Measurements from ENCODE around the gene C2CD4D. TPM values are rescaled to one million over a fixed set of nuclear protein-coding genes. Genes with fewer than 3 reads are reported as not detected.
A peak's percentile ranks its signal among the peaks of the same experiment; 100 is the strongest.

C2CD4D gene
- polyA plus RNA-seq, 1 donor (not counting 4 experiments of a cell fraction or from before 2014, with no cell fraction given), result 0.05 TPM

DNA sequence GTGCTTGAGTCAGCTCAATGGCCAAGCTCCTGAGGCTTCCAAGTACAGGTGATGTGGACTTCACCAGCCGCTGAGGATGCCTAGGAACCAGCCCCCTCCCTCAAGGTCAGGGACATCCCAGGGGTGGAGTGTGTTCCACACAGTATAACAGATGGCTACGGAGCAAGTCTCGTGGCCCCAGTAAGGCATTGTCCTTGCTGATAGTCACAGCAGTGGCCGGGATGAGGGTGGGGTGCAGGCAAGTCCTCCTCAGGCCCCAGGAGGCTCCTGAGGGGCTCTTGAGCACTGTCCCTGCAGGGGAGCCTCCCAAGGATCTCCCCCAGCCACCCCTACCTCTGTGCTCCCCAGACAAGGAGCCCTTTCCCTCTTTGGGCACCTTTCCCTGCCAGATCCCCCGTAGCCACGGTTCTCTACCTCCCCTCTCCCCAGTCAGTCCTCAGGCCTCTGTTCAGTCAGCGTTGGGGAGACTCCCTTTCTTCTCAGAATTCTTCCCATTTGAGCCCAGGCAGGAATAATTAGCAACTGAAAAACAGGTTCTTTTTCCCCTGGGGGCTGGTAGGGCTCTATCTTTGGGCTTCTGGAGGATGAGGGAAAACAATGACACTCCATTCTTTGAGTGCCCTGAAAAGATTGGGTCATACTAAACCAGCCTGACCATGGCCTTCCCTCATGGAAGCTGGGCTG lies 21.0 kb upstream of the C2CD4D start:
- Histone ChIP-seq H3K4me3 (ENCODE audit: control insufficient read depth in 2 of 3, extremely low read depth in 1 of 3, insufficient read depth in 2 of 3, low read depth in 1 of 3, low read length in 3 of 3) (no peak overlapping the region), H3K36me3 (ENCODE audit: control insufficient read depth in 2 of 2, extremely low read depth in 1 of 2, insufficient read depth in 2 of 2, low read length in 2 of 2) (no peaks in the 10 kb centered on the region), H3K4me2 (ENCODE audit: control insufficient read depth, extremely low read depth, insufficient read depth, low read depth, low read length) (no peak overlapping the region), H3K9ac (ENCODE audit: control insufficient read depth, extremely low read depth, insufficient read depth, low read length) (no peak overlapping the region), H4K20me1 (ENCODE audit: control insufficient read depth, extremely low read depth, insufficient read depth, low read length) (no peaks in the 10 kb centered on the region), H3K9me1 (ENCODE audit: control insufficient read depth, extremely low read depth, insufficient read depth, low read length) (no peaks in the 10 kb centered on the region), H3K4me1 (ENCODE audit: control insufficient read depth, extremely low read depth, insufficient read depth, low read length) (peaks cover 33% of the 10 kb centered on the region), H3K79me2 (ENCODE audit: control insufficient read depth, insufficient read depth, low read length) (no peaks in the 10 kb centered on the region), H3K9me3 (ENCODE audit: control insufficient read depth, low read depth, low read length) (no peaks in the 10 kb centered on the region), H3K27me3 (ENCODE audit: control insufficient read depth, extremely low read depth, insufficient read depth, low read length) (no peaks in the 10 kb centered on the region), H3K27ac (ENCODE audit: control insufficient read depth, insufficient read depth, low read length) (no peak overlapping the region), H2AFZ (ENCODE audit: control insufficient read depth, low read length) (no peak overlapping the region)
- no peak for TF ChIP-seq EZH2 (IDR thresholded peaks at IDR 0.05; ENCODE audit: low read length)
- TF ChIP-seq, protein P1, sequence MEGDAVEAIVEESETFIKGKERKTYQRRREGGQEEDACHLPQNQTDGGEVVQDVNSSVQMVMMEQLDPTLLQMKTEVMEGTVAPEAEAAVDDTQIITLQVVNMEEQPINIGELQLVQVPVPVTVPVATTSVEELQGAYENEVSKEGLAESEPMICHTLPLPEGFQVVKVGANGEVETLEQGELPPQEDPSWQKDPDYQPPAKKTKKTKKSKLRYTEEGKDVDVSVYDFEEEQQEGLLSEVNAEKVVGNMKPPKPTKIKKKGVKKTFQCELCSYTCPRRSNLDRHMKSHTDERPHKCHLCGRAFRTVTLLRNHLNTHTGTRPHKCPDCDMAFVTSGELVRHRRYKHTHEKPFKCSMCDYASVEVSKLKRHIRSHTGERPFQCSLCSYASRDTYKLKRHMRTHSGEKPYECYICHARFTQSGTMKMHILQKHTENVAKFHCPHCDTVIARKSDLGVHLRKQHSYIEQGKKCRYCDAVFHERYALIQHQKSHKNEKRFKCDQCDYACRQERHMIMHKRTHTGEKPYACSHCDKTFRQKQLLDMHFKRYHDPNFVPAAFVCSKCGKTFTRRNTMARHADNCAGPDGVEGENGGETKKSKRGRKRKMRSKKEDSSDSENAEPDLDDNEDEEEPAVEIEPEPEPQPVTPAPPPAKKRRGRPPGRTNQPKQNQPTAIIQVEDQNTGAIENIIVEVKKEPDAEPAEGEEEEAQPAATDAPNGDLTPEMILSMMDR (optimal IDR thresholded peaks at IDR 0.05 in 1 of 3, IDR thresholded peaks at IDR 0.05 in 1 of 3, conservative IDR thresholded peaks at IDR 0.05 in 1 of 3; ENCODE audit: extremely low read depth in 1 of 3, insufficient read depth in 2 of 3, low read length in 3 of 3), result no peak
- no peak for FAIRE-seq
- dilution Hi-C loops (cut with MboI; ENCODE audit: extremely low pct_ligation_motif_present, low sequenced_read_pairs), result no loop called here
- no peak for DNase-seq (ENCODE audit: low read depth, low spot score)

DNA sequence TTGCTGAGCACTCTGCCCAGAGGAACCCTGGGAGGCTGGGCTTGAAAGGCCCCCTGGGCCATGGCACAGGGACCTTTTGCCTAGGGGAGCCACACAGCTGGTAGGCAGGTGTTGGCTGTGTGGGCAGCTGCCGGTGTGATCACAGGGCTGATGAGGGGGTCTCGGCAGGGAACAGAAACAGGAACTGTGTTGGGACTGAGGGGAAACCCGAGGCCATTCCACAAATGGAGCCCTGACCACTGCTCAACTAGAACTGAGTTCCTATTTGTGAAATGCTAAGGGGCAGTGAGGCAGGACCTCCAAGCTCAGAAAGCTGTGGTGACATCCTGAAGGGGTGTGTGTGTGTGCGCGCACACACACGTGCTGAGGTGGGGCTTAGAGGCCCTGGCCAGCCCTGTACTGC lies 20.3 kb upstream of the C2CD4D start:
- peak overlapping the region; percentile 58 for H2AFZ ChIP-seq (ENCODE audit: control insufficient read depth, low read length)
- no peaks in the 10 kb centered on the region for H3K79me2 ChIP-seq (ENCODE audit: control insufficient read depth, insufficient read depth, low read length)
- no peak for DNase-seq (ENCODE audit: low read depth, low spot score)
- no peak overlapping the region for H3K27ac ChIP-seq (ENCODE audit: control insufficient read depth, insufficient read depth, low read length)
- H4K20me1 ChIP-seq (ENCODE audit: control insufficient read depth, extremely low read depth, insufficient read depth, low read length), result no peaks in the 10 kb centered on the region
- H3K4me3 ChIP-seq (ENCODE audit: control insufficient read depth in 2 of 3, extremely low read depth in 1 of 3, insufficient read depth in 2 of 3, low read depth in 1 of 3, low read length in 3 of 3), result no peak overlapping the region
- peaks cover 33% of the 10 kb centered on the region for H3K4me1 ChIP-seq (ENCODE audit: control insufficient read depth, extremely low read depth, insufficient read depth, low read length)
- H3K4me2 ChIP-seq (ENCODE audit: control insufficient read depth, extremely low read depth, insufficient read depth, low read depth, low read length), result peak overlapping the region; percentile 15
- H3K36me3 ChIP-seq (ENCODE audit: control insufficient read depth in 2 of 2, extremely low read depth in 1 of 2, insufficient read depth in 2 of 2, low read length in 2 of 2), result no peaks in the 10 kb centered on the region
- H3K9ac ChIP-seq (ENCODE audit: control insufficient read depth, extremely low read depth, insufficient read depth, low read length), result no peak overlapping the region
- H3K9me3 ChIP-seq (ENCODE audit: control insufficient read depth, low read depth, low read length), result no peaks in the 10 kb centered on the region
- dilution Hi-C loops (cut with MboI; ENCODE audit: extremely low pct_ligation_motif_present, low sequenced_read_pairs), result no loop called here
- no peaks in the 10 kb centered on the region for H3K27me3 ChIP-seq (ENCODE audit: control insufficient read depth, extremely low read depth, insufficient read depth, low read length)
- H3K9me1 ChIP-seq (ENCODE audit: control insufficient read depth, extremely low read depth, insufficient read depth, low read length), result no peaks in the 10 kb centered on the region
- TF ChIP-seq EZH2 (IDR thresholded peaks at IDR 0.05; ENCODE audit: low read length), result no peak
- TF ChIP-seq, protein P1 (optimal IDR thresholded peaks at IDR 0.05 in 1 of 3, IDR thresholded peaks at IDR 0.05 in 1 of 3, conservative IDR thresholded peaks at IDR 0.05 in 1 of 3; ENCODE audit: extremely low read depth in 1 of 3, insufficient read depth in 2 of 3, low read length in 3 of 3), result no peak
- FAIRE-seq, result no peak
